ENCODE results near the gene TWF2. TPM values are rescaled to one million over a fixed set of nuclear protein-coding genes. Genes with fewer than 3 reads are reported as not detected.

The TWF2 gene
- total RNA-seq, 1 experiment from 2014 or later, result 44.8 TPM

- H3K27me3 Mint-ChIP-seq (ENCODE audit: low read depth), result peaks cover 13% of the 10 kb centered on the region
- Histone ChIP-seq H3K27ac (ENCODE audit: insufficient read length, low read depth, low read length) (no peak overlapping the region), H3K14ac (ENCODE audit: insufficient read depth, low read length) (no peak overlapping the region), H4K8ac (replicated peaks; ENCODE audit: insufficient read length, low read depth, low read length) (no peak overlapping the region), H4K91ac (ENCODE audit: insufficient read length, low read depth, low read length) (no peak overlapping the region), H3K79me2 (ENCODE audit: insufficient read depth, low read length) (no peaks in the 10 kb centered on the region), H2BK5ac (ENCODE audit: insufficient read length, low read length) (no peak overlapping the region), H3K4me1 (ENCODE audit: insufficient read depth, low read length) (no peaks in the 10 kb centered on the region), H2BK12ac (ENCODE audit: insufficient read length, low read depth, low read length) (no peak overlapping the region), H3K4me2 (ENCODE audit: insufficient read depth, insufficient read length, low read length) (no peak overlapping the region), H4K5ac (ENCODE audit: insufficient read length, low read depth, low read length) (no peak overlapping the region), H2BK20ac (ENCODE audit: low read depth, low read length, poor library complexity, severe bottlenecking) (no peak overlapping the region), H2BK15ac (ENCODE audit: low read depth, low read length) (no peak overlapping the region), H3K9me3 (ENCODE audit: control insufficient read depth, low read depth, low read length) (no peaks in the 10 kb centered on the region), H3K27me3 (ENCODE audit: insufficient read depth, low read length) (no peaks in the 10 kb centered on the region), H2AK5ac (ENCODE audit: insufficient read length, low read length) (no peak overlapping the region), H3K23ac (ENCODE audit: insufficient read length, low read depth, low read length) (no peak overlapping the region), H3K4ac (ENCODE audit: low read depth, low read length) (no peak overlapping the region), H2BK120ac (ENCODE audit: low read depth, low read length, poor library complexity, severe bottlenecking) (no peak overlapping the region), H3K18ac (ENCODE audit: insufficient read length, low read depth, low read length) (no peak overlapping the region), H2AFZ (ENCODE audit: low read length) (no peak overlapping the region), H4K20me1 (ENCODE audit: control insufficient read depth, insufficient read depth, insufficient read length) (no peaks in the 10 kb centered on the region), H3K56ac (ENCODE audit: insufficient read length, low read depth, low read length) (no peak overlapping the region), H3K9ac (ENCODE audit: extremely low read depth, insufficient read length, low read length) (no peak overlapping the region), H3K23me2 (ENCODE audit: insufficient read length, low read depth, low read length, poor library complexity, severe bottlenecking) (no peaks in the 10 kb centered on the region), H3T11ph (ENCODE audit: low read length) (no peak overlapping the region), H3K79me1 (ENCODE audit: insufficient read depth, low read depth, low read length, poor library complexity, severe bottlenecking) (no peaks in the 10 kb centered on the region)
- H3K36me3 Mint-ChIP-seq (ENCODE audit: insufficient read depth in 1 of 3, low read depth in 3 of 3), result no peaks in the 10 kb centered on the region
- no peak overlapping the region for H3K27ac Mint-ChIP-seq
- no peak overlapping the region for H3K4me3 Mint-ChIP-seq
- DNase-seq, result no peak
- H3K9me3 Mint-ChIP-seq, result no peaks in the 10 kb centered on the region
- no peak for TF ChIP-seq CTCF (conservative IDR thresholded peaks at IDR 0.05)
- peaks cover 7 to 12% of the 10 kb centered on the region in 2 experiments for H3K4me1 Mint-ChIP-seq
- no CpG with 5 or more reads among the region's 1 CpG for WGBS (ENCODE audit: extremely low coverage, insufficient read length, low lambda C conversion rate)
Observed at GRCh38 chr3:52188556-52188955, 50.4 kb downstream of the TWF2 start.
